HepG2 (cell line): ENCODE data around the gene SLC5A4. TPM values are rescaled to one million over a fixed set of nuclear protein-coding genes. Genes with fewer than 3 reads are reported as not detected.

ENCODE experiments used
- ATAC-seq: fragments of 200-7000 bp; cut with Tn5 transposase; 3 replicates; pipeline ENCODE4 v1.9.1; 2020; ENCODE audit warnings: mild to moderate bottlenecking, moderate library complexity
- BruUV-seq: library from RNA; stranded (reverse); fragments of 400-500 nt; replicated peaks from 2 replicates; lab custom pipeline; 2021; lab: Mats Ljungman, UMichigan
- CTCF ChIA-PET: fragments of 300-600 bp; formaldehyde crosslinking; extraction: SDS; loops from one replicate; lab custom pipeline; 2021; ENCODE audit warnings: low total read pairs, inconsistent platforms, low intra/inter-chr PET ratio; lab: Yijun Ruan, JAX
- POLR2A ChIA-PET: fragments of 350-600 bp; sonication (Branson Sonifier 250); formaldehyde crosslinking; loops from one replicate; lab custom pipeline; 2020; ENCODE audit warnings: antibody characterized with exemption, inconsistent platforms; lab: Yijun Ruan, JAX
- DNase-seq: peaks from one replicate; pipeline ENCODE4 v3.0.0-alpha.2; 2015; ENCODE audit warnings: low spot score
- FAIRE-seq: peaks from 3 replicates; lab custom pipeline; 2011; peaks lifted over from hg19 to GRCh38; lab: Jason Lieb, UNC
- H2AFZ ChIP-seq: one replicate; pipeline ENCODE4 v1.6.1; 2011; ENCODE audit warnings: low read length, inconsistent platforms
- H3K27ac ChIP-seq: fragments of 300-600 bp; 3 replicates; pipeline ENCODE4 v1.8.0; 2011; ENCODE audit warnings: mixed run types, mild to moderate bottlenecking, mixed read lengths, low read length, inconsistent platforms; ENCODE audit not compliant: insufficient read depth; ENCODE audit errors: extremely low read length
- H3K27me3 ChIP-seq, 2 experiments: fragments of 200-600 bp in 1 of 2; 2 replicates in 1 of 2; 3 replicates in 1 of 2; pipeline versions ENCODE4 v1.6.0 to v1.8.0; 2011; ENCODE audit warnings: low read length in 2 of 2, mild to moderate bottlenecking in 2 of 2, moderate library complexity in 2 of 2, inconsistent platforms in 1 of 2; ENCODE audit not compliant: insufficient read depth in 2 of 2, control insufficient read depth in 1 of 2
- H3K36me3 ChIP-seq, 2 experiments: fragments of 200-600 bp in 1 of 2; replicated peaks in 1 of 2; 2 replicates in 1 of 2; 3 replicates in 1 of 2; pipeline versions ENCODE4 v1.5.1 to v1.8.0; 2011; ENCODE audit warnings: low read length in 2 of 2, inconsistent platforms in 1 of 2; ENCODE audit not compliant: insufficient read depth in 2 of 2, control insufficient read depth in 1 of 2
- H3K4me1 ChIP-seq: 2 replicates; pipeline ENCODE4 v1.5.1; 2012; ENCODE audit warnings: low read length, inconsistent platforms; ENCODE audit not compliant: insufficient read depth
- H3K4me2 ChIP-seq: 2 replicates; pipeline ENCODE4 v1.6.0; 2011; ENCODE audit warnings: low read depth, low read length, inconsistent platforms
- H3K4me3 ChIP-seq, 3 experiments: fragments of 200-600 bp in 1 of 3; sonication (generic), shearing (Covaris generic) in 1 of 3; replicated peaks in 1 of 3; 2 replicates each; pipeline ENCODE4 v1.5.1; 2011 to 2016; ENCODE audit warnings: low read length in 3 of 3, inconsistent platforms in 2 of 3, low read depth in 2 of 3, mild to moderate bottlenecking in 2 of 3, control low read depth in 1 of 3, mixed read lengths in 1 of 3; ENCODE audit not compliant: insufficient read depth in 1 of 3
- H3K79me2 ChIP-seq: one replicate; pipeline ENCODE4 v1.6.1; 2011; ENCODE audit warnings: low read length, inconsistent platforms; ENCODE audit not compliant: insufficient read depth
- H3K9ac ChIP-seq: 2 replicates; pipeline ENCODE4 v1.6.0; 2011; ENCODE audit warnings: mild to moderate bottlenecking, low read depth, low read length, inconsistent platforms; ENCODE audit not compliant: insufficient read depth
- H3K9me3 ChIP-seq: 2 replicates; pipeline ENCODE4 v1.5.1; 2012; ENCODE audit warnings: mild to moderate bottlenecking, low read length
- H4K20me1 ChIP-seq: 2 replicates; pipeline ENCODE4 v1.6.0; 2011; ENCODE audit warnings: inconsistent platforms, mild to moderate bottlenecking, low read length, moderate library complexity; ENCODE audit not compliant: insufficient read depth
- JUN ChIP-seq: sonication (generic); formaldehyde crosslinking; IDR thresholded peaks from 2 replicates; pipeline ENCODE4 v1.4.0; 2020; ENCODE audit warnings: mild to moderate bottlenecking, missing genetic modification reagents
- NR2C2 ChIP-seq: sonication (generic); formaldehyde crosslinking; IDR thresholded peaks from 2 replicates; pipeline ENCODE4 v1.4.0; 2020; ENCODE audit warnings: missing genetic modification reagents, mild to moderate bottlenecking, moderate library complexity, borderline replicate concordance
- RAD21 ChIP-seq: fragments of 450-650 bp; formaldehyde crosslinking; IDR thresholded peaks from 2 replicates; pipeline ENCODE4 v1.5.0; 2020; ENCODE audit warnings: mild to moderate bottlenecking
- SMC3 ChIP-seq: IDR thresholded peaks from 2 replicates; pipeline ENCODE4 v1.6.1; 2011; ENCODE audit warnings: low read length, improper control_type of control experiment
- SPEN ChIP-seq: sonication (generic); formaldehyde crosslinking; IDR thresholded peaks from 2 replicates; pipeline ENCODE4 v1.5.1; 2020; ENCODE audit warnings: low read depth, mild to moderate bottlenecking, missing genetic modification reagents
- SRY ChIP-seq: sonication (generic); formaldehyde crosslinking; IDR thresholded peaks from 2 replicates; pipeline ENCODE4 v1.8.0; 2022; ENCODE audit warnings: mild to moderate bottlenecking, missing genetic modification reagents
- TEAD2 ChIP-seq: sonication (generic); formaldehyde crosslinking; IDR thresholded peaks from 2 replicates; pipeline ENCODE4 v1.9.0; 2021; ENCODE audit warnings: missing genetic modification reagents
- XRCC5 ChIP-seq: fragments of 200-400 bp; formaldehyde crosslinking; optimal IDR thresholded peaks from 2 replicates; pipeline ENCODE3; 2017; ENCODE audit warnings: mild to moderate bottlenecking, low read length
- ZKSCAN1 ChIP-seq: fragments of 150-350 bp; IDR thresholded peaks from 2 replicates; pipeline ENCODE4 v1.6.1; 2014; ENCODE audit warnings: low read length
- ZNF337 ChIP-seq: sonication (generic); formaldehyde crosslinking; IDR thresholded peaks from 2 replicates; pipeline ENCODE4 v1.5.1; 2020; ENCODE audit warnings: missing genetic modification reagents, low read depth, mild to moderate bottlenecking, borderline replicate concordance
- ZNF44 ChIP-seq: sonication (generic); formaldehyde crosslinking; IDR thresholded peaks from 2 replicates; pipeline ENCODE4 v1.5.1; 2020; ENCODE audit warnings: mild to moderate bottlenecking, missing genetic modification reagents
- WGBS: methylation state at CpG from one replicate; pipeline ENCODE4 v1.1.6; 2017; ENCODE audit warnings: low lambda C conversion rate; 5-methylcytosine and 5-hydroxymethylcytosine counted together
- in situ Hi-C: cut with HindIII; loops from 2 replicates; pipeline ENCODE4 v1.10.0; 2017; ENCODE audit warnings: low pct_unique_long_range_greater_than_20kb; ENCODE audit not compliant: extremely low pct_ligation_motif_present
- intact Hi-C: fragments of 100-400 bp; cut with micrococcal nuclease; formaldehyde crosslinking; loops from one replicate; pipeline ENCODE4 v1.10.0; 2022; ENCODE audit not compliant: unreplicated experiment
- polyA plus RNA-seq, 8 experiments: library from polyadenylated mRNA; depleted of rRNA in 3 of 8; stranded (reverse) in 7 of 8; unstranded in 1 of 8; fragments of >200 nt; fragmentation: Illumina TruSeq in 4 of 8; extraction: Trizol in 4 of 8; gene quantifications; 2 replicates each; pipeline versions ENCODE4 v1.2.1 to v1.2.3, GENCODE V29; 2011 to 2016; ENCODE audit warnings: low read depth in 4 of 8, missing spikeins in 1 of 8, mixed read lengths in 1 of 8; ENCODE audit not compliant: insufficient read depth in 1 of 8
- total RNA-seq, 5 experiments: library from RNA; depleted of rRNA; stranded (reverse); fragments of >200 nt; fragmentation: Illumina TruSeq; extraction: Trizol; gene quantifications; 2 replicates each; pipeline ENCODE4 v1.2.3, GENCODE V29; 2016; ENCODE audit warnings: low read depth in 1 of 5
- TF ChIP-seq, protein P1 (sequence below): IDR thresholded peaks from 2 replicates; pipeline ENCODE4 v1.6.1; 2012; ENCODE audit warnings: low read depth, low read length, improper control_type of control experiment
- TF ChIP-seq, protein P2 (sequence below): sonication (generic); formaldehyde crosslinking; IDR thresholded peaks from 2 replicates; pipeline ENCODE4 v1.5.0; 2020; ENCODE audit warnings: mild to moderate bottlenecking, missing genetic modification reagents, moderate library complexity
- TF ChIP-seq, protein P3 (sequence below): sonication (generic); formaldehyde crosslinking; IDR thresholded peaks from 2 replicates; pipeline ENCODE4 v1.5.0; 2020; ENCODE audit warnings: mild to moderate bottlenecking, missing genetic modification reagents

Gene SLC5A4
- total and polyA plus RNA-seq, 2 of the 13 experiments (the other 11 are each of a cell fraction or from before 2014, with no cell fraction given): not detected

DNA sequence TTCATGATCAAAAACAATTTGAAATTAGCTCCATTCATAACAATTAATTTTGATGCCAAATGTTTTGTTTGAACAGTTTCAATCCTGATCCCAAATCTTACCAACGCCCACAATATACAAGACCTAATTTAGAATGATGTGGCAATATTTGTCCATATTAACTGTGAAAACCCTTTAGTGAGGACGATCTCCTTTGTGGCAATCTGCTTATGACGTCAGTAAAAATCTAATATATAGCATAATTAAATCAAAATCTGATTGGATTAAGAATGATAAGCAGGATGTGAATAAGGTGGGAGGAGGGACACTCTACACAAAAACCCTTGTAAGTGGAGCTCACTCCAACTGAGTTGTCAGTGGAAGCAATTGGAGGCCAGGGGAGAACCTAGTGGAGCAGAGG, 11.9 kb upstream of the SLC5A4 start (continued):
- TF ChIP-seq JUN (CRISPR knock-in tag): no peak

DNA sequence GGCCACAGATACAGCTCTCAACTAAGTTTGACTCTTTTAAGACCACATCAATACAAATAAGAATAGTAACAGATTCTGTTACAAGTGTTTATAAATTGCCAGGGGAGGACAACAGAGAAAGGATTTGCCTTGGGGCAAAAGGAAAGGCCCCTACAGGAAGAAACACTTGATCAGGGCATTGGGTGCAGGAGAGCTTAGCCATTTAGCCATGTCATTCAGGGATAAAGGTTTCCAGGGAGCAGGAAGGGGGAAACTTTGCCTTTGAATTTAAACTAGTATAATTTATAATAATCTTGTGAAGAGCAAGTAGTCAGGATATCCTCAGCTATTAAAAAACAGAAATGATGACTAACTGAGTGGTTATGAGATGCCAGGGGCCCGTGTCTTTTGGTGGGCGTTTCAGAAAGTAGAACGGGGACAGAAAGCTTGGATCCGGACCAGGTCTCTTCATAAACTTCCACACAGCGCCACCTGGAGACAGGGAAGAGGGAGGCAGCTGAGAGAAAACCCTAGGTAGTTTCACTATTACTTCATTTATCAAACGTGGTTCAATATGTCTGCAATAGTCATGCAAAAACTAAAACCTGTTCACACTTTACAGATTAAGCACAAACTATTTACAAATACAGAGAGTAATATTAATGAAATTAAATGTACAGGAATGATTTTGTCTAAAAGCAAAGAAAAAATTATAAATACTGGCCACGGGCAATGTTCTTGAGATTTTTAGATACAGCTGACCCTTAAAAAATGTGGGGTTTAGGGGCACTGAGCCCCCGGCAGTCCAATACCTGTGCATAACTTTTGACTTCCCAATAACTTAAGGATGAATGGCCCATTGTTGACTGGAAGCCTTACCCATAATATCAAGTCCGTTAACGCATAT, 11.0 kb upstream of the SLC5A4 start:
- CTCF ChIA-PET: interaction anchor here (0.6 to 2.8 kb wide), 5 partner anchors 54 to 289 kb away, joined by 3 to 20 read pairs (median 6); no protein-coding TSS in a partner anchor
- H3K9ac ChIP-seq: no peak overlapping the region
- no peaks in the 10 kb centered on the region for H4K20me1 ChIP-seq
- no peak for TF ChIP-seq ZNF44 (CRISPR knock-in tag)
- TF ChIP-seq, protein P1, sequence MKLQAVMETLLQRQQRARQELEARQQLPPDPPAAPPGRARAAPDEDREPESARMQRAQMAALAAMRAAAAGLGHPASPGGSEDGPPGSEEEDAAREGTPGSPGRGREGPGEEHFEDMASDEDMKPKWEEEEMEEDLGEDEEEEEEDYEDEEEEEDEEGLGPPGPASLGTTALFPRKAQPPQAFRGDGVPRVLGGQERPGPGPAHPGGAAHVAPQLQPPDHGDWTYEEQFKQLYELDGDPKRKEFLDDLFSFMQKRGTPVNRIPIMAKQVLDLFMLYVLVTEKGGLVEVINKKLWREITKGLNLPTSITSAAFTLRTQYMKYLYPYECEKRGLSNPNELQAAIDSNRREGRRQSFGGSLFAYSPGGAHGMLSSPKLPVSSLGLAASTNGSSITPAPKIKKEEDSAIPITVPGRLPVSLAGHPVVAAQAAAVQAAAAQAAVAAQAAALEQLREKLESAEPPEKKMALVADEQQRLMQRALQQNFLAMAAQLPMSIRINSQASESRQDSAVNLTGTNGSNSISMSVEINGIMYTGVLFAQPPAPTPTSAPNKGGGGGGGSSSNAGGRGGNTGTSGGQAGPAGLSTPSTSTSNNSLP: 0 out of 2 replicates have a peak, but pooled peaks have one; percentile 41
- no peak for TF ChIP-seq ZNF337 (CRISPR knock-in tag)
- TF ChIP-seq, protein P2, sequence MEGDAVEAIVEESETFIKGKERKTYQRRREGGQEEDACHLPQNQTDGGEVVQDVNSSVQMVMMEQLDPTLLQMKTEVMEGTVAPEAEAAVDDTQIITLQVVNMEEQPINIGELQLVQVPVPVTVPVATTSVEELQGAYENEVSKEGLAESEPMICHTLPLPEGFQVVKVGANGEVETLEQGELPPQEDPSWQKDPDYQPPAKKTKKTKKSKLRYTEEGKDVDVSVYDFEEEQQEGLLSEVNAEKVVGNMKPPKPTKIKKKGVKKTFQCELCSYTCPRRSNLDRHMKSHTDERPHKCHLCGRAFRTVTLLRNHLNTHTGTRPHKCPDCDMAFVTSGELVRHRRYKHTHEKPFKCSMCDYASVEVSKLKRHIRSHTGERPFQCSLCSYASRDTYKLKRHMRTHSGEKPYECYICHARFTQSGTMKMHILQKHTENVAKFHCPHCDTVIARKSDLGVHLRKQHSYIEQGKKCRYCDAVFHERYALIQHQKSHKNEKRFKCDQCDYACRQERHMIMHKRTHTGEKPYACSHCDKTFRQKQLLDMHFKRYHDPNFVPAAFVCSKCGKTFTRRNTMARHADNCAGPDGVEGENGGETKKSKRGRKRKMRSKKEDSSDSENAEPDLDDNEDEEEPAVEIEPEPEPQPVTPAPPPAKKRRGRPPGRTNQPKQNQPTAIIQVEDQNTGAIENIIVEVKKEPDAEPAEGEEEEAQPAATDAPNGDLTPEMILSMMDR (CRISPR knock-in tag): peak; percentile 85
- TF ChIP-seq, protein P3, sequence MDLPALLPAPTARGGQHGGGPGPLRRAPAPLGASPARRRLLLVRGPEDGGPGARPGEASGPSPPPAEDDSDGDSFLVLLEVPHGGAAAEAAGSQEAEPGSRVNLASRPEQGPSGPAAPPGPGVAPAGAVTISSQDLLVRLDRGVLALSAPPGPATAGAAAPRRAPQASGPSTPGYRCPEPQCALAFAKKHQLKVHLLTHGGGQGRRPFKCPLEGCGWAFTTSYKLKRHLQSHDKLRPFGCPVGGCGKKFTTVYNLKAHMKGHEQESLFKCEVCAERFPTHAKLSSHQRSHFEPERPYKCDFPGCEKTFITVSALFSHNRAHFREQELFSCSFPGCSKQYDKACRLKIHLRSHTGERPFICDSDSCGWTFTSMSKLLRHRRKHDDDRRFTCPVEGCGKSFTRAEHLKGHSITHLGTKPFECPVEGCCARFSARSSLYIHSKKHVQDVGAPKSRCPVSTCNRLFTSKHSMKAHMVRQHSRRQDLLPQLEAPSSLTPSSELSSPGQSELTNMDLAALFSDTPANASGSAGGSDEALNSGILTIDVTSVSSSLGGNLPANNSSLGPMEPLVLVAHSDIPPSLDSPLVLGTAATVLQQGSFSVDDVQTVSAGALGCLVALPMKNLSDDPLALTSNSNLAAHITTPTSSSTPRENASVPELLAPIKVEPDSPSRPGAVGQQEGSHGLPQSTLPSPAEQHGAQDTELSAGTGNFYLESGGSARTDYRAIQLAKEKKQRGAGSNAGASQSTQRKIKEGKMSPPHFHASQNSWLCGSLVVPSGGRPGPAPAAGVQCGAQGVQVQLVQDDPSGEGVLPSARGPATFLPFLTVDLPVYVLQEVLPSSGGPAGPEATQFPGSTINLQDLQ (CRISPR knock-in tag): no peak
- no peak for TF ChIP-seq NR2C2 (CRISPR knock-in tag)
- no peak for TF ChIP-seq SPEN (CRISPR knock-in tag)
- TF ChIP-seq ZKSCAN1: no peak
- TF ChIP-seq SRY (CRISPR knock-in tag): no peak
- TF ChIP-seq TEAD2 (CRISPR knock-in tag): no peak
- peak; percentile 48 for TF ChIP-seq XRCC5
- TF ChIP-seq SMC3: peak; percentile 91
- peak; percentile 70 for TF ChIP-seq RAD21

More for the DNA sequence above, 11.0 kb upstream of the SLC5A4 start:
- Histone ChIP-seq H3K4me3 (no peak overlapping the region), H3K9me3 (no peaks in the 10 kb centered on the region), H2AFZ (peak overlapping the region; percentile 67), H3K4me2 (peak overlapping the region; percentile 50), H3K27ac (no peak overlapping the region), H3K27me3 (no peaks in the 10 kb centered on the region), H3K79me2 (no peaks in the 10 kb centered on the region), H3K4me1 (0 out of 2 replicates have a peak, but pooled peaks cover 6% of the 10 kb centered on the region), H3K36me3 (no peaks in the 10 kb centered on the region)
- BruUV-seq: no TSS peak
- DNase-seq (peak; percentile 62), FAIRE-seq (peak; percentile 71), ATAC-seq (peak; percentile 86)
- POLR2A ChIA-PET: no interaction called here
- WGBS: 30% methylated on average over 10 of the region's 10 CpGs
- intact Hi-C loops (loop anchor here (1.0 to 5.0 kb wide), 3 partner anchors 64 to 139 kb away; no protein-coding TSS in a partner anchor), in situ Hi-C loops (loop anchor here (5.0 to 10.0 kb wide), 3 partner anchors 64 to 291 kb away; no protein-coding TSS in a partner anchor)
